RPMI8226 (cell line): ENCODE data around the gene ARSA.
A peak's percentile ranks its signal among the peaks of the same experiment; 100 is the strongest.
"Not testable (repeated sequence)": the region's sequence is repeated elsewhere in the genome, so short reads cannot be mapped to it uniquely, and the experiment has no call there.

ENCODE experiments used
- DNase-seq: peaks from one replicate; pipeline ENCODE4 v3.0.0-alpha.2; 2015

Gene ARSA

DNA sequence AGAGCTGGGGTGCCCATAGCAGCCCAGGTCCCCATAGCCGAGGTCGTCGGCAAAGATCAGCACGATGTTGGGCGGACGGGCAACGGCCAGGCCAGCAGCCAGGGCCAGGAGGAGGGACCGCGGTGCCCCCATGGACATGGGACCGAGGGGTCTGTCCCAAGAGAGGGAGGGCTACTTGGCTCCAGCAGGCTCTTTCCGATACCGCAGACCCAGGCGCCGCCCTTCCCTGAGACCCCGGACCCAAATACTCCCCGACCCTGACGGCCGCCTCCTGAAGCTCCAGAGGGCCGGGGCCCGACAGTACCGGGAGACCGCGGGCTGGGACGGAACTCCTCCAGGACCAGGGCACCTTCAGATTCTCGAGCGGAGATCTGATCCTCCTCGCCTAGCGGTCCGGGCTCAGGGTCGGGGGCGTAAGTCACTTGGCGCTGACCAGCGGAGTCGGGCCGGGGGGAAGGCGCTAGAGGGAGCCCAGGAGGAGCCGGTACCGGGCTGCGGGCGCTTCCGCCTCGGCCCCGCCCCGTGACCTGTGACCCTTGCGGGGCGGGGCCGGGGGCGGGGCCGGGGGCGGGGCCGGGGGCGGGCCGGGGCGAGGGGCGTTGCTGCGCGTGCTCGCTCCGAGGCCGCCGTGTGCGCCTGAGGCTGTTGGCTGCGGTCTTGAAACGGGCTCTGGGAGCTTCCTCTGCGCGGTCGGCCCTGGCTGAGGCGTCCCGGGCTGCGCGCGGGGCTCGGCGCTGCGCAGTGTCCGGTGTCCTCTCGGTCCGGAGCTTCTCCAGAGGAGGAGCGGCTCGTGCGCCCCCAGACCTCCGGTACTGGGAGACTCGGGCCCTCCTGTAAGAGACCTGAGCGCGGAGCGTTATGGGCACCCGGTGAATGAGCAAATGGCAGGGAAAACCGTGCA lies at the start of gene ARSA:
Gene ARSA (minus strand): TSS at position 511 of the 901 bp plus-strand sequence. CDS start 373 bp downstream, at position 138.
- DNase-seq = peak; percentile 91

DNA sequence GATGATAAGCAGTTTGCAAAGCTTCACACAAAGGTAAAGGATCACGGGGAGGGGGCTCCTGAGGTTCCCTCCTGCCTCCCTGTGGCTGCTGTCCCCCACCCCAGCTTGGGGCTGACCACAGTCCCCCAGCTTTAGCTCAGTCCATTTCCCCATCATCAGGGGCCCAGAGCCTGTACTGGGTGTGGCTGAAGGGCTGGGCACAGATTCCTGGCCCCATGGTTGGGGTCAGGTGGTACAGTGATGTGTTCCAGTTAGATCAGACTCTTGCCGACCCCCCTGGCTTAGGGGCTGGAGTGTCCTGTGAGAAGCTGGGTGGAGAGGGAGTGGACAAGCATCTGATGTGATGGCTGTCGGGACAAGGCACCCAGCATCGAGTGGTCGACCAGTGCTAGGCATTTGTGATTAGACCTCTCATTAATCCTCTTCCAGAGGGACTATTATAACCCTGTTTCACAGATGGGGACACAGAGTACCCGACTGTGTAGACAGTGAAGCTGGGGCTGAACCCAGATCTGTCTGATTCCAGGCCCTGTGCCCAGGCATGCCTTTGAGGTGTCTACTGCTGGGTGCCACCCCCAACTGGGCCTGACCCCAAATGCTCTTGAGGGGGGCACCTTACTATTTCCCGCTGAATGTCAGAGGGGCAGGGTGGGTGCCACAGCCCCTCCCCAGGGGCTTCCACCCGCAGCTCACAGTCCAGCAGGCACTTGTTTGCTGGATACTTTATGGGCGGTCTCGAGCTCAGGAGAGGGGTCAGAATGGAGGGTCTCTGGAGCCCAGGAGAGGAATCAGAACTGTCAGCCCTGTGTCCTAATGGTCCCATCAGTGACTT lies 48.9 kb upstream of the ARSA start:
- DNase-seq = no peak

DNA sequence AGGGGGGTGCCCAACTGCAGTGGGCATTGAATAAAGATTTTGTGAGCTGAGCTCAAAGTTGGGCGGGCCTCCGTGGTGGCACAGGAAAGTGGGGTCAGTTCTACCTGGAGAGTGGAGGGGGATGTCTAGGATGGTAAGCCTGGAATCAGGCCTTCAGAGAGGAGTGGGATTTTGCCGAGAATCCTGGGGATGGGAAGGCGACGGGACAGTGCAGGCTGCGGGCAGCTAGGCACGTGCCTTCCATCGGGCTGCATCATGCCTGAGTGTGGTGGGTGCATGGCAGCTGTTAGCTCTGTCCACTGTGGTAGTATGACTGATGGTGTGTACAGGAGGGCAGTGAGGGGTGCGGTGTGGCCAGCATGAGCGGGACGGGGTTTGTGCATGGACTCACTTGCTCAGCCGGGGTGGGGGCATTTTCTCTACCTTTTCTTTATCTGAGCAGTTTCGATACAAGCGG lies 48.3 kb upstream of the ARSA start:
- DNase-seq = no peak

DNA sequence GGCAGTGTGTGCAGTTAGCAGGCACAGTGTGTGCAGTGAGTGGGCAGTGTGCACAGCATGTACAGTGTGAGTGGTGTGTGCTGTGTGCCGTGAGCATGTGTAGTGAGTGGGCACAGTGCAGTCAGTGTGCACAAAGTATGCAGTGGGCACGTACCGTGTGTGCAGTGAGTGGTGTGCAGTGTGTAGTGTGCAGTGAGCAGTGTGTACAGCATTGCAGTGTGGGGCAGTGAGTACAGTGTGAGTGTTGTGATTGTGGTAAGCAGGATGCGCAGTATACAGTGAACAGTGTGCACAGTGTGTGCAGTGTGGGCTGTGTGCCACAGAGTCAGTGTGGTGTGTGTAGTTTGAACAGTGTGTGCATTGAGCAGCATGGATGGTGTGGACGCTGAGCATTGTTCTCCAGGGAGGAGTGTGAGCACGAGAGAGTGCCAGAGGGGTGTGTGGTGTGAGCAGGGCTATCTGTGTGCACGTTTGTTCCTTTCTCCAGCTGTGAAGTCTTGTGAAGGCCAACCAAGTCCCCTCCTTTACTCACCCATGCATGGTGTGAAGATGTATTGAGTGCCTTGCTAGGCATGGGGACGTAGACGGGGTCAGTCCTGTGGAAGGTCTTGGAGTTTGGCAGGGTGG lies 47.7 kb upstream of the ARSA start:
- no peak for DNase-seq

DNA sequence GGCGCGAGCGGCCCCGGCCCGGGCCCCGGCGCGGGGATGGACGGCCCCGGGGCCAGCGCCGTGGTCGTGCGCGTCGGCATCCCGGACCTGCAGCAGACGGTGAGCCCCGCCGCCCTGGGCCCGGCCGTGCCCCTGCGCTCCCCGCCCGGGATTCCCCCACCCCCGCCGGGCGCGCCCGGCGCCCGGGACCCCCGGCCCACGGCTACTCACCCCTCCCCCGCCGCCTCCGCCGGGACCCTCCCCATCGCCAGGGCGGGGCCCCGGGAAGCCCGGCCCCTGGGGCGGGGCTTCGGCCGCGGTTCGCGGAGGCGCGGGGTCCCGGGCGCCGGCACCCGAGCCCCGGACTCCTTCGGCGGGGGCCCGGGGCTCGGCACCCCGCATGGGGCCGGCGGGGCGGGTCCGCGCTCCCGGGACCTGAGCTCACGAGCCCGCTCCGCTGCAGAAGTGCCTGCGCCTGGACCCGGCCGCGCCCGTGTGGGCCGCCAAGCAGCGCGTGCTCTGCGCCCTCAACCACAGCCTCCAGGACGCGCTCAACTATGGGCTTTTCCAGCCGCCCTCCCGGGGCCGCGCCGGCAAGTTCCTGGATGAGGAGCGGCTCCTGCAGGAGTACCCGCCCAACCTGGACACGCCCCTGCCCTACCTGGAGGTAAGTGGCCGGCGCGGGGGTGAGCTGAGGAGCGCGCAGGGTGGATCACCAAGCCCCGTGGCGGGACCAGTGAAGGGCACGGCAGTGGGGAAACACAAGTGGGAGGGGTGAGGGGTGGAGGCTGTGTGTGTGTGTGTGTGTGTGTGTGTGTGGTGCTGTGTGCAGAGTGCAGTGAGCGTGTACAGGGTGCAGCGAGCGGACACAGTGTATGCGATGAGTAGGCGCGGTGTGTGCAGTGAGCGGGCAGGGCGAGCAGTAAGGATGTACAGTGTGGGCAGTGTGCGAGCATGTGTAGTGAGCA lies 46.9 kb upstream of the ARSA start:
- DNase-seq = no peak

DNA sequence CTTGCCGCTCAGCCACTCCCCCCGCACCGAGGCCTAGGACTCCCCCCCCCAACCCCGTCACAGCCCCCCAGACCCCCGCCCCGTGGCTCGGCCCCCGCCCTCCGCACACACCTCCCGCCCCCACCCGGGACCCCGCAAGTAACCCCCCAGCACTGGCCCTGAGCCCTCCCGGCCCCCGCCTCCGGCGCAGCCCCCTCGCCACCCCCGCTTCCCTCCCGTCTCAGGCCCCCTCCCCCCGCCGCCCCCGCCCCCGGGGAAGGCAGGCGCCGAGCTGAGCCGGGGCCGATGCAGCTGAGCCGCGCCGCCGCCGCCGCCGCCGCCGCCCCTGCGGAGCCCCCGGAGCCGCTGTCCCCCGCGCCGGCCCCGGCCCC lies 46.2 kb upstream of the ARSA start:
- DNase-seq = no peak

DNA sequence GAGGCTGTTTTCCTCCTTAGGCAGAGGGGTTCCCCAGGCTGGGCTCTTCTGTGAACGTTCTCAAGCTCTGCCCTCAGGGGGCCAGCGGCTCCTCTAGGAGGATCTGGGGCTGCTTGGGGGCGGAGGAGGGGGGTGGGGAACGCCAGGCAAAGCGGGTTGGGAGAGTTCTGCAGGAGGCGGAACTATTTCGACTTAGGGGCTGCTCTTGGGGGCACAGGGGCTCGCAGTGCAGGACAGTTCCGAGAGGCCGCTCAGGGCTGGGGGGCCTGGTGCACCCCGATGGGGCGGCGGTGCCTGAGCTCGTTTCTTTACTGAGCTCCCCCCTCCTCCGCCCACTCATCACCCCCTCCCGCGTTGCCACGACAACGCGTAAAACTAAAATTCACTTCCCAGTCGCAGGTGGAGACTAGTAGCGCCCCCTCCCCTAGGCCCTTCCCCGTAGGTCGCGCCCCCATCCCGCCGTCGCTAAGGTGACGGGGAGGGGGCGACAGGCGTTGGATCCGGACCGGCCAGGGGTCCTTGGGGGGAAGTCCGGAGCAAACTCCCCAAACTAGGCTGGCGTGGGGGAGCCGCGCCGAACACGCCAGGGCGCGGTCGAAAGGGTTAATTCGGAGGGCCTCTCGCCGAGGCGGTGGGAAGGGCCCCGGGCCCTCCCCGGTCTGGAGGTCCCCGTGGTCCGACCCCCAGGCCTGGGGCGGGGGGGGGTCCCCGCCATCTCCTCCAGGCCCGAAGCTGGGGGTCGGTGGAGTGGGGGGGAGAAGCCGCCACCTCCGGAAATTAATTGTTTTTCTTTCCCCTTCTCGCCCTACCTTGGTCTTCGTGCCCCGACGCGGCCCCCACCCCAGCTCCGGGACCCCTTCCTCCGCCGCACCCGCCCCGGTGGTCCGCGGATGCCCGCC lies 45.5 kb upstream of the ARSA start:
- no peak for DNase-seq

DNA sequence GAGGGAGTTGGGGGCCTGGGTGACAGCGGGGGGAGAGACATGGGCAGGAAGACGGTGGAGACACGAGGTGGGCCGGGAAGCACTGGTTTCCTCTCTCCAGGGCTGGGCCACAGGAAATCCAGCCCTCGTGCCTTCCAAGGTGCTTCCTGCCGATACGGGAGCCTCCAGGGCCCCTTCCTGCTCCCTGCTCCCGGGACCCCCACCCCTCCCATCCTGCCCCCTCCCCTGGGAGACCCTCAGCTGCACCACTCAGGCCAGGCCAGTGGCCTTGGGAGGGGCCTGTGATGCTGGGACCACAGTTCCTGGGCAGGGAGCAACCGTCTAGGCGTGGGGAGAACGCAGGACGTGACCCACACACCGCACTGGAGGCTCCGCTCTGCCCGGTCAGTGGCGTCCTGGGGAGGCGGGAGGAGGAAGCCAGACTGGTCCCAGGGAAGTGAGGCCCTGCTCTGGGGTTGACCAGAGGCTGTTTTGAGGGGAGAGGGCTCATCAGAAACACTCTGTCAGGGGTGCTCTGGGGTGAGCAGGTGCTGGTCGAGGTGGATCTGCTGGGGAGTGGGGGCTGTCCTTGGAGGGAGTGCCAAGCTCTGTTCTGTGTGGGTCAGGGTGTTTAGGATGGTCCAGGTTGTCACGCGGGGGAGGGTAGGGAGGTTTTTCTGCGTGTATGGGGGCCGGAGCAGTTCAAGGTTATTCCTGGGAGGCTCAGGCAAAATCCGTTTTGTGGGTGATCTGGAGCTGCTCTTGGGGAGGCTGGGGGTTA lies 44.7 kb upstream of the ARSA start, which contains the start of gene SHANK3:
Gene SHANK3 (plus strand): TSS at position 353 of the 760 bp plus-strand sequence.
- DNase-seq = no peak

DNA sequence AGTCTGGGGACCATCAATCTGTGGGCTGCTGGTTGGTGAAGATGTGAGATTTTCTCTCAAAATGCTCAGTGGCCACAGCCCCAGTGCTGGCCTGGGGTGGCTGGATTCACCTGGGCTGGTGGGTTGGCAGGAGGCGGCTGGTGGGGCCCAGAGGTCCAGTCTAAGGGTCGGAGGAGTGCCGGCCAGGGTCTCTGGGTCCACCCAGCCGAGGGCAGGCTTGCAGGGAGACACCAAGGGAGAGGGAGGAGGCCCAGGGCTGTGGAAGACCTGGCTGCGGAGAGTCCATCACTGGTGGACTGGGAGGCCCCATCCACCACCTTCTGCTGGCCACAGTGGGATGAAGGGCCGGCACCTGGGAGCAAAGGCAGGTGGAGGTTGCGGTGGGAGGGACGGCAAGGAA lies 44.1 kb upstream of the ARSA start:
- no peak for DNase-seq

DNA sequence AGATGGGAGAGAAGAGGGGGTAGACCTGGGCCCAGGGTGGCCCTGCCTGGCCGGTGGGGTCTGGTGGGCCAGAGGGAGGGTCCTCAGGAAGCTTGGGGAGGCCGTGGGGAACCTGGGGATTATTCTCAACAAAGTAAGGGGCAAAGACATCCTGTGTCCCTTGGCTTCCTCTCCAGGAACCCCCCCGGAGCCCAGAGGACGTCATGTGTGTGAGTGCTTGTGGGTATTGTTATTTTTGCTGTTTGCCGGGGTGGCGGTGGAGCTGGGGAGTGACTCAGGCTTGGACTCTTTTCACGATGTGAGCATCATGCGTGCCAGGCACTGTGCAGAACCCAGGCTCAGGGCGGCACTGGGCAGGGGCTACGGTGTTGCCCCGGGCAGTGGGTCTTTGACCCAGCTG lies 43.7 kb upstream of the ARSA start:
- no peak for DNase-seq

DNA sequence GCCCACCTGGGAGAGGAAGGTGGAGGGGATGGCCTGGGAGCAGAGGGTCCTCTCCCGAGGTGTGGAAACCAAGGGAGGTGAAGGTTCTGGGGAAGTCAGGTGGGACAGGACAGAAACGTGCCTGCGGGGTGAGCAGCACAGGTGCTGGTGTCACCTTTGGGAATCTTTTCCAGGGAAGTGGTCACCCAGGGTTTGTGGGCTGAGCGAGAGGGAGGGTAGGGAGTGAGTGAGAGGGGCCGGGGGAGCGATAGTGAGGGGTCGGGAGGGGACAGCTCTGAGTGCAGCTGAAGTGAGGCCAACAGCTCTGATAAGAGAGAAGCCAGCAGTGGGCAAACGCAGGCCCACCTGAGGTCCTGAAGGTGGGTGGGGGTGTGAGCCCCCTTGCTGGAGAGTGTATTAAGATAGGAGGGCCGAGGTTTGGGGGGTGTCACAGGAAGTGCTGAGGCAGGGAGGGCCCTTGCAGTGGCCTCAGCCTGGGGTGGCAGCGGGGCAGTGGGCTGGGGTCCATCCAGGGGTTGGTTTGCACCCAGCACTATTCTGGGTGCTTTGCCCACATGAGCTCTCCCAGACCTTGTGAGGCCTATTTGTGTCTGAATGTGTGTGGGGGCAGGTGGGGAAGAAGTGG lies 43.1 kb upstream of the ARSA start:
- no peak for DNase-seq

DNA sequence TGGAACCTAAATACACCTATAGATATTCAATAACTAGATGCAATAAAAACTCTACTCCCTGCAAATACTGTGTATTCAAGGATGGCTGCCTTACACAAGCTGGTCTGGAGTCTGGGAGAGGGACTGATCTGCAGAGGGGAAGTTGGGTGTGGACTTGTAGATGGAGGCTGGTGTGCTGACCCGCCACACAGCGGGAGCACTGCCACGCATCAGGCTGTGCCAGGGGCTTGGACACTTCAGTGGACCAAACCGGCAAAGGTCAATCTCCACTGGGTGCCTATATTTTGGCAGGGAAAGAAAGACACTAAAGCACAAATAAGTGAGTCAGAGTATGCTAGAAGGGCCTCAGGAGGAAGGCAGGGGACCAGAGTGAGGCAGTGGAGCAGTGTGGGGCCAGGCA lies 42.6 kb upstream of the ARSA start:
- no peak for DNase-seq

DNA sequence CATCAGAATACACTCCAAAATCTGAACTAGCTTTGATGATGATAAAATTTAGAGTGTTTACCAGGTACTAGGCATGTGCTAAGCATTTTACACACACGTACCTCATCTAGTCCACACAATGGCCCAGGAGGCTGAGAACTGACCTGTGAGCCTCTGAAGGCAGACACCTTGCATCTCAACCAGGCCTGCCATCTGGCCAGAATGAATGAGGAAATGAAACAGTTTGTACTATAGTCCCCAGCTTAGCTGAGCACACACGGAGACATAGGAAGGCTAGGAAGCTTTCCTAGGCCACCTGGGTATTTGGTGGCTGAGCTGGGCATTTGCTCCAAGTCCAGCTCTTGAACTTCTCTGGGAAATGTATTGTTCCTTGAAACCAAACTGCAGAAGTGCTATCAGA lies 37.8 kb upstream of the ARSA start:
- DNase-seq = peak; percentile 71

DNA sequence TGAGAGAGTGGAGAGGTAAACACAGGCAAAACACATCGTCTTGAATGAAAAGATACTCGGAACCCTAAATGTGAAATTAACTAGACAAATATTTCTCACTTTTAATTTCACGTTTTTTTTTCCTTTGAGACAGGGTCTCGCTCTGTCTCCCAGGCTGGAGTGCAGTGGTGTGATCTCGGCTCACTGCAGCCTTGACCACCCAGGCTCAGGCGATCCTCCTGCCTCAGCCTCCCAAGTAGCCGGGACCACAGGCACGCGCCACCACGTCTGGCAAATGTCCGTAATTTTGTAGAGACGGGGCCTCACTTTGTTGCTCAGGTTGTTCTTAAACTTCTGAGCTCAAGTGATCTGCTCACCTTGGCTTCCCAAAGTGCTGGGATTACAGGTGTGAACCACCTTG lies 37.3 kb upstream of the ARSA start:
- no peak for DNase-seq

DNA sequence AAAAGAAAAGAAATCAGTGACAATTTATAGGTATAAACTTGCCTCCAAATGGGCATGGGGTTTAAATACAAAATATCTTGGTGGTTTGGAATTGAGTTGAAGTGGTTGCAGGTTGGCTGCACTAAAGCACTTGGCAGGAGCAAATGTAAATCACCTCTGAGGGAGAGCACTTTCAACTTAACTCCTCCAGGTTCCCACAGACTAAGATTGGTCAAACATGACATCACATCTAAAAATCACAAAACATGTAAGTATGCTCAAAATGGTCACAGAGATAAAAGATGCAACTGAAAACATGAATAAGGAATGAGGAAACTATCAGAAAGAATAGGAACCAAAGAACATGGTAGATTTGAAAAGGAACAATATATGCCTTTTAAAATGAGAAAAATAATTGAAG lies 32.4 kb upstream of the ARSA start:
- no peak for DNase-seq

DNA sequence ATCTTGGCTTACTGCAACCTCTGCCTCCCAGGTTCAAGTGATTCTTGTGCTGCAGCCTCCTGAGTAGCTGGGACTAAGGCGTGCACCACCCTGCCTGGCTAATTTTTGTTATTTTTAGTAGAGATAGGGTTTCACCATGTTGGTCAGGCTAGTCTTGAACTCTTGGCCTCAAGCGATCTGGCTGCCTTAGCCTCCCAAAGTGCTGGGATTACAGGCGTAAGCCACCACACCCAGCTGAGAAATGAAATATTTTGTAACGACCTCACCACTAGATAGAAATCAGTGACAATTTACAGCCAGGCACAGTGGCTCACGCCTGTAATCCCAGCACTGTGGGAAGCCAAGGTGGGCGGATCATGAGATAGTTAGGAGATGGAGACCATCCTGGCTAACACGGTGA lies 31.8 kb upstream of the ARSA start:
- not testable (repeated sequence) for DNase-seq

DNA sequence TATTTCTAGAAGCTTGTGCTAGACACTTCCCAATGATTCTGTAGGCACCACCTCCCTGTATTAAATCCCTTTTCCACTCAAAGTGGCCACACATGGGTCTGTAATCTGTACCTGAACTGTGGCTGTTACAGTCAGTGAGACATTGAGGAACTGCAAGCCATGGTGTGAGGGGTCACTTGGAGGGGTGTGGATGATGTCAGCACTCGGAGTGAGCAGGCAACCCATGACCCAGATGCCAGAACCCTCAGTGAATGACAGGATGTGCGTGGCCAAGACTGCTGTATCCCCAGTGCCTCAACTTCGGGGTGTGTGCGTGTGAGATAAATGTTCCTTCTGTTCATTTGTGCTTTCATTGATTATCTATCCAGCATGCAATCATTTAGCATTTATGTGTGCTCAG lies 30.0 kb upstream of the ARSA start:
- no peak for DNase-seq

DNA sequence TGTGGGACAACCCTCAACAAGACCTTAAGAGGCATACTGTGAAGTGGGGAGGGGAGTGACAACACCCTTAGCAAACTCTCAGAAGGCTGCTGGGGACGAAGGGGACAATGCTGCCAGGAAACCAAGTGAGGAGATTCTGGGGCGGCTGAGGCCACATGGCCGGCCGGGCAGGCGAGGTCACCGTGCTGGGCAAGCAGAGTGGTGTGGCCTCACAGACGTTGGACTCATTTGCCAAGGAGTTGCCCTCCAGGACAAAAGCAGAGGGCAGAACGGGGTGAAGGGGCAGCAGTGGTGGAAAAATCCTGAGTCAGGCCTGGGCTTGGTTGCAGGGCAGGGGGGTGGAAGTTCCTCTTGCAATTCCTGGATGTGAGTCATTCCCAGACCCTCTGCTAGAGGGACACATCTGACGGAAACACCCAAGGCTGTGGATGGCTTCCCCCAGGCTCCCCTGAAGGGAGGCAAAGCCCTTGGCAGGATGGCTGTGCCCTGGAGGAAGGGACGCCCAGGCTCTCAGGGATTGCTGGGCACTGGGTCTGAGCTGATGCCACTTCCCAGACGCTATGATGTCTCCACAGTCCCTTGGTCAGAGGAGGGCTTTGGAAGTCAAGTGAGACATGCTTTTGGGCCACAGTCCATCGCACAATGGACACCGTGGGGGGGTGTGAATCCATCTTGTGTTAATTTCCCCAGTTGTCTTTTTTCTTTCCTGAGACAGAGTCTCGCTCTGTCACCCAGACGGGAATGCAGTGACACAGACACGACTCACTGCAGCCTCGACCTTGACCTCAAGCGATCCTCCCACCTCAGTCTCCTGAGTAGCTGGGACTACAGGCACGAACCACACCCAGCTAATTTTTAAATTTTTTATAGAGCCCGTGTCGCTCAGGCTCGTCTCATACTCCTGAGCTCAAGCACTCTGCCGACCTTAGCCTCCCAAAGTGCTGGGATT lies 28.4 kb upstream of the ARSA start:
- DNase-seq = no peak

DNA sequence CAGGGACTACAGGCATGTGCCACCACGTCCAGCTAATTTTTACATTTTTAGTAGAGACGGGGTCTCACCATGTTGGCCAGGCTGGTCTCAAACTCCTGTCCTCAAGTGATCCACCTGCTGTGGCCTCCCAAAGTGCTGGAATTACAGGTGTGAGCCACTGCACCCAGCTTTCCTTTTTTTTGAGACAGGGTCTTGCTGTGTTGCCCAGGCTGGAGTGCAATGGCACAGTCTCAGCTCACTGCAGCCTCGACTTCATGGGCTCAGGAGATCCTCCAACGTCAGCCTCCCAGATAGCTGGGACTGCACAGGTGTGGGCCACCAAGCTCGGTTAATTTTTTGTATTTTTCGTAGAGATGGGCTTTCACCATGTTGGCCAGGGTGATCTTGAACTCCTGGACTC lies 26.7 kb upstream of the ARSA start:
- DNase-seq = not testable (repeated sequence)
